ENCODE results near the gene MCF2L2. TPM values are rescaled to one million over a fixed set of nuclear protein-coding genes. Genes with fewer than 3 reads are reported as not detected.

MCF2L2 gene
- total and polyA plus RNA-seq, 9 of the 15 experiments (the other 6 are each of a cell fraction or from before 2014, with no cell fraction given), result 0.56 to 4.2 (median 3.0) TPM

DNA sequence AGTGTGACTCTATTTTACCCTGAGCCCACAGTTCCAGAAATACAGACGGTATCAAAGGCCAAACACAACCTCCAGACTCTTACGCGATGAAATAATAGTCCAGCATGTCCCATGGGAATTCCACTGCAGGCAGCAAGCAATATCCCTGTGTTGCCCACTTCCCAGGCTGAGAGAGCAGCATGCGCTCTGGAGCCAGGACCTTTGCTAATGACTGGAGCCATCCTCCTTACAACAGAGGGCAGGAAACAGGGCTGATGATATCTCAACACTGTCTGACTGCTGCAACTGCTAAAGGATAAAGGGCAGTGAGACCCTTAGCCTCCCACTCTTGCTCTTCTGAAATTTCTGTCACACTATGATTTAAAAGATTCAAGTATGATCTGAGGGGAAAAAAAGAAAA, 34.8 kb downstream of the MCF2L2 start:
- H3K4me1 ChIP-seq (replicated peaks in 1 of 2; ENCODE audit: control insufficient read depth in 2 of 2, insufficient read depth in 2 of 2, low read length in 2 of 2), result peaks cover 0 to 14% of the 10 kb centered on the region in 2 experiments; a peak in 2 of 5 replicates
- H3K27me3 ChIP-seq (ENCODE audit: control insufficient read depth in 2 of 2, insufficient read depth in 2 of 2, low read length in 2 of 2), result no peaks in the 10 kb centered on the region
- FAIRE-seq (no peak), DNase-seq (ENCODE audit: extremely low read depth in 1 of 4, low spot score in 3 of 4) (no peak), ATAC-seq (peak; percentile 68)
- in situ Hi-C loops (cut with MboI), result loop anchor here (5.0 kb wide), 1 partner anchor 271 kb away; no protein-coding TSS in a partner anchor
- no peak overlapping the region for H3K4me2 ChIP-seq (ENCODE audit: insufficient read depth, low read length)
- no peaks in the 10 kb centered on the region for H3K79me2 ChIP-seq (ENCODE audit: control insufficient read depth, insufficient read depth, low read length)
- no peak overlapping the region for H3K27ac ChIP-seq (ENCODE audit: extremely low read depth, low read depth, low read length)
- BruUV-seq (replicated peaks), result no TSS peak
- H3K9me1 ChIP-seq (ENCODE audit: control insufficient read depth, insufficient read depth, low read length), result no peaks in the 10 kb centered on the region
- no peak overlapping the region for H2AFZ ChIP-seq (ENCODE audit: low read depth, low read length)
- intact Hi-C loops (cut with micrococcal nuclease), result loop anchor here (5.0 kb wide), 2 partner anchors 54 to 374 kb away; no protein-coding TSS in a partner anchor
- H3K36me3 ChIP-seq (ENCODE audit: control insufficient read depth, insufficient read depth, low read length), result no peaks in the 10 kb centered on the region
- no peak overlapping the region for H3K4me3 ChIP-seq
- no peaks in the 10 kb centered on the region for H4K20me1 ChIP-seq (replicated peaks; ENCODE audit: control insufficient read depth, insufficient read depth, low read length)
- peak overlapping the region in 1 of 2 experiments; percentile 42; a peak in 1 of 4 replicates for H3K9ac ChIP-seq (ENCODE audit: insufficient read depth in 1 of 2, low read depth in 2 of 2, low read length in 2 of 2)
- TF ChIP-seq ETV1 (tag; conservative IDR thresholded peaks at IDR 0.05; ENCODE audit: low read depth) (peak; percentile 35; the same call in 1 of the 2 replicates), ZKSCAN1 (IDR thresholded peaks at IDR 0.05; ENCODE audit: low read depth, low read length) (no peak), ZNF134 (CRISPR knock-in tag; conservative IDR thresholded peaks at IDR 0.05) (peak; percentile 40; the same call in 1 of the 2 replicates), CBX8 (IDR thresholded peaks at IDR 0.05; ENCODE audit: borderline replicate concordance, extremely low read depth, low read depth, low read length, poor library complexity, severe bottlenecking) (no peak)
- WGBS (ENCODE audit: insufficient coverage, low coverage, missing lambda C conversion rate), result 60% methylated on average over 4 of the region's 4 CpGs
- CTCF ChIA-PET (ENCODE audit: low intra/inter-chr PET ratio), result no interaction called here
- H3K9me3 ChIP-seq (replicated peaks; ENCODE audit: control insufficient read depth, insufficient read depth, low read depth, low read length), result no peaks in the 10 kb centered on the region
- POLR2A ChIA-PET, result no interaction called here
